ENCODE results near the gene TOR1A. TPM values are rescaled to one million over a fixed set of nuclear protein-coding genes. Genes with fewer than 3 reads are reported as not detected.

The TOR1A gene
- total and polyA plus RNA-seq, 2 experiments from 2014 or later = 23.6 to 45.7 TPM

GRCh38 chr9:129785866-129786265, 38.1 kb downstream of the TOR1A start:
- Histone ChIP-seq H3K4me2 (no peak overlapping the region), H3K36me3 (ENCODE audit: insufficient read depth) (no peaks in the 10 kb centered on the region), H3K27me3 (ENCODE audit: insufficient read depth) (no peaks in the 10 kb centered on the region), H4K20me1 (replicated peaks; ENCODE audit: insufficient read depth) (no peaks in the 10 kb centered on the region; the same call in 1 of the 2 replicates), H3F3A (replicated peaks; ENCODE audit: low read depth) (no peaks in the 10 kb centered on the region), H3K9me2 (ENCODE audit: insufficient read depth) (no peaks in the 10 kb centered on the region), H3K4me1 (ENCODE audit: insufficient read depth) (no peaks in the 10 kb centered on the region), H3K79me2 (replicated peaks; ENCODE audit: insufficient read depth) (no peaks in the 10 kb centered on the region), H3K4me3 (no peak overlapping the region), H3K27ac (ENCODE audit: low read depth) (no peak overlapping the region), H2AFZ (no peak overlapping the region)
- Mint-ChIP-seq H3K36me3 (ENCODE audit: low read depth) (no peaks in the 10 kb centered on the region), H3K27ac (no peak overlapping the region), H3K27me3 (ENCODE audit: insufficient read depth, low read depth, poor library complexity) (peaks cover 4% of the 10 kb centered on the region), H3K9me3 (no peaks in the 10 kb centered on the region; the same call in 2 of the 3 replicates), H3K4me1 (no peaks in the 10 kb centered on the region), H3K4me3 (no peak overlapping the region)
- no peak for DNase-seq (ENCODE audit: low spot score)
- no peak for TF ChIP-seq EZH2 (IDR thresholded peaks at IDR 0.05; ENCODE audit: low read depth, unreplicated experiment)
- no peak for TF ChIP-seq REST (IDR thresholded peaks at IDR 0.05; ENCODE audit: unreplicated experiment)
- TF ChIP-seq JUNB (IDR thresholded peaks at IDR 0.05; ENCODE audit: unreplicated experiment) = no peak
- no peak for TF ChIP-seq CREB1 (CRISPR knock-in tag; IDR thresholded peaks at IDR 0.05; ENCODE audit: low read depth)
- TF ChIP-seq, protein P1, sequence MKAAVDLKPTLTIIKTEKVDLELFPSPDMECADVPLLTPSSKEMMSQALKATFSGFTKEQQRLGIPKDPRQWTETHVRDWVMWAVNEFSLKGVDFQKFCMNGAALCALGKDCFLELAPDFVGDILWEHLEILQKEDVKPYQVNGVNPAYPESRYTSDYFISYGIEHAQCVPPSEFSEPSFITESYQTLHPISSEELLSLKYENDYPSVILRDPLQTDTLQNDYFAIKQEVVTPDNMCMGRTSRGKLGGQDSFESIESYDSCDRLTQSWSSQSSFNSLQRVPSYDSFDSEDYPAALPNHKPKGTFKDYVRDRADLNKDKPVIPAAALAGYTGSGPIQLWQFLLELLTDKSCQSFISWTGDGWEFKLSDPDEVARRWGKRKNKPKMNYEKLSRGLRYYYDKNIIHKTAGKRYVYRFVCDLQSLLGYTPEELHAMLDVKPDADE (IDR thresholded peaks at IDR 0.05) = no peak
- no peak for TF ChIP-seq ZNF114 (CRISPR knock-in tag; IDR thresholded peaks at IDR 0.05)
- TF ChIP-seq ZNF462 (CRISPR knock-in tag; IDR thresholded peaks at IDR 0.05) = no peak
- no peak for TF ChIP-seq CTCF (conservative IDR thresholded peaks at IDR 0.05; ENCODE audit: low read depth in 2 of 2)
- no peak for TF ChIP-seq ZNF331 (CRISPR knock-in tag; IDR thresholded peaks at IDR 0.05; ENCODE audit: low read depth)
- TF ChIP-seq NANOG (IDR thresholded peaks at IDR 0.05; ENCODE audit: borderline replicate concordance) = no peak
- no peak for TF ChIP-seq STAT1 (IDR thresholded peaks at IDR 0.05; ENCODE audit: unreplicated experiment)
- no peak for TF ChIP-seq EZH2phosphoT487 (IDR thresholded peaks at IDR 0.05; ENCODE audit: unreplicated experiment)
- TF ChIP-seq POLR2AphosphoS5 (IDR thresholded peaks at IDR 0.05; ENCODE audit: low read depth) = no peak
- no peak for ATAC-seq

Data from GM23338 (cell line).